Duodenal mucosa (tissue), 2 donors: ENCODE results near the gene GRIK4.

Source experiments
- H3K27ac ChIP-seq: one replicate; pipeline ENCODE4 v1.7.0; 2013; ENCODE audit warnings: low read depth, low read length
- H3K27me3 ChIP-seq, 2 donors: one replicate each; pipeline ENCODE4 v1.7.0; 2013; ENCODE audit warnings: low read length in 2 of 2, control low read depth in 1 of 2; ENCODE audit not compliant: insufficient read depth in 2 of 2, control insufficient read depth in 1 of 2
- H3K36me3 ChIP-seq, 2 donors: one replicate each; pipeline ENCODE4 v1.7.0; 2013; ENCODE audit warnings: low read length in 2 of 2, control low read depth in 1 of 2; ENCODE audit not compliant: insufficient read depth in 2 of 2, control insufficient read depth in 1 of 2
- H3K4me1 ChIP-seq, 2 donors: one replicate each; pipeline ENCODE4 v1.7.0; 2013; ENCODE audit warnings: low read length in 2 of 2, control low read depth in 1 of 2; ENCODE audit not compliant: insufficient read depth in 2 of 2, control insufficient read depth in 1 of 2
- H3K4me3 ChIP-seq, 2 donors: one replicate each; pipeline ENCODE4 v1.7.0; 2013; ENCODE audit warnings: low read length in 2 of 2, low read depth in 1 of 2
- H3K9ac ChIP-seq, 2 donors: one replicate each; pipeline ENCODE4 v1.7.0; 2013; ENCODE audit warnings: low read length in 2 of 2, low read depth in 1 of 2
- H3K9me3 ChIP-seq, 2 donors: one replicate each; pipeline ENCODE4 v1.7.0; 2013; ENCODE audit warnings: low read length in 2 of 2, control low read depth in 1 of 2; ENCODE audit not compliant: control insufficient read depth in 1 of 2

Gene GRIK4

GRCh38 chr11:120524536-120525085, 13.1 kb downstream of the GRIK4 start:
- peaks cover 8 to 14% of the 10 kb centered on the region in 2 donors for H3K4me1 ChIP-seq
- no peaks in the 10 kb centered on the region for H3K9me3 ChIP-seq
- no peak overlapping the region for H3K4me3 ChIP-seq
- no peaks in the 10 kb centered on the region for H3K36me3 ChIP-seq
- no peak overlapping the region for H3K9ac ChIP-seq
- peaks cover 26 to 28% of the 10 kb centered on the region in 2 donors for H3K27me3 ChIP-seq
- H3K27ac ChIP-seq = no peak overlapping the region

GRCh38 chr11:120525261-120526171, 14.0 kb downstream of the GRIK4 start:
- Histone ChIP-seq H3K4me1 (peaks cover 8 to 14% of the 10 kb centered on the region in 2 donors), H3K9me3 (no peaks in the 10 kb centered on the region), H3K4me3 (no peak overlapping the region), H3K36me3 (no peaks in the 10 kb centered on the region), H3K27ac (no peak overlapping the region), H3K9ac (no peak overlapping the region), H3K27me3 (peaks cover 28 to 33% of the 10 kb centered on the region in 2 donors)

GRCh38 chr11:120526241-120526640, 14.7 kb downstream of the GRIK4 start:
- Histone ChIP-seq H3K4me3 (no peak overlapping the region), H3K4me1 (peaks cover 8 to 14% of the 10 kb centered on the region in 2 donors), H3K9ac (no peak overlapping the region), H3K27me3 (peaks cover 28 to 33% of the 10 kb centered on the region in 2 donors), H3K27ac (no peak overlapping the region), H3K36me3 (no peaks in the 10 kb centered on the region), H3K9me3 (no peaks in the 10 kb centered on the region)

GRCh38 chr11:120527111-120527761, 15.7 kb downstream of the GRIK4 start:
- Histone ChIP-seq H3K27ac (no peak overlapping the region), H3K9ac (no peak overlapping the region), H3K36me3 (no peaks in the 10 kb centered on the region), H3K4me3 (no peak overlapping the region), H3K9me3 (no peaks in the 10 kb centered on the region), H3K27me3 (peaks cover 28 to 33% of the 10 kb centered on the region in 2 donors), H3K4me1 (peaks cover 8 to 19% of the 10 kb centered on the region in 2 donors)

- peaks cover 16 to 26% of the 10 kb centered on the region in 2 donors for H3K27me3 ChIP-seq
- H3K4me3 ChIP-seq = no peak overlapping the region
These were observed 17.2 kb downstream of the GRIK4 start for GRCh38 chr11:120528749-120529148.

GRCh38 chr11:120529214-120529613, 17.7 kb downstream of the GRIK4 start:
- H3K36me3 ChIP-seq = no peaks in the 10 kb centered on the region
- peaks cover 3 to 15% of the 10 kb centered on the region in 2 donors for H3K4me1 ChIP-seq
- H3K27me3 ChIP-seq = peaks cover 13 to 26% of the 10 kb centered on the region in 2 donors
- no peak overlapping the region for H3K9ac ChIP-seq
- H3K4me3 ChIP-seq = no peak overlapping the region
- H3K27ac ChIP-seq = no peak overlapping the region
- H3K9me3 ChIP-seq = no peaks in the 10 kb centered on the region

More at GRCh38 chr11:120528749-120529148, 17.2 kb downstream of the GRIK4 start:
- Histone ChIP-seq H3K9me3 (no peaks in the 10 kb centered on the region), H3K9ac (no peak overlapping the region), H3K4me1 (peaks cover 3 to 15% of the 10 kb centered on the region in 2 donors), H3K36me3 (no peaks in the 10 kb centered on the region), H3K27ac (no peak overlapping the region)

GRCh38 chr11:120529911-120530310, 18.4 kb downstream of the GRIK4 start:
- Histone ChIP-seq H3K4me1 (peaks cover 3 to 15% of the 10 kb centered on the region in 2 donors), H3K4me3 (no peak overlapping the region), H3K9me3 (no peaks in the 10 kb centered on the region), H3K27ac (no peak overlapping the region), H3K27me3 (peaks cover 8 to 24% of the 10 kb centered on the region in 2 donors), H3K9ac (no peak overlapping the region), H3K36me3 (no peaks in the 10 kb centered on the region)

- Histone ChIP-seq H3K36me3 (no peaks in the 10 kb centered on the region), H3K4me1 (peaks cover 0 to 5% of the 10 kb centered on the region in 2 donors), H3K4me3 (no peak overlapping the region), H3K9me3 (no peaks in the 10 kb centered on the region), H3K9ac (no peak overlapping the region), H3K27me3 (peaks cover 3 to 11% of the 10 kb centered on the region in 2 donors), H3K27ac (no peak overlapping the region)
These were observed 20.7 kb downstream of the GRIK4 start for GRCh38 chr11:120532082-120532831.

GRCh38 chr11:120532832-120533196, 21.3 kb downstream of the GRIK4 start:
- peaks cover 0 to 6% of the 10 kb centered on the region in 2 donors for H3K27me3 ChIP-seq
- H3K4me1 ChIP-seq = peaks cover 0 to 5% of the 10 kb centered on the region in 2 donors

More at GRCh38 chr11:120532832-120533196, 21.3 kb downstream of the GRIK4 start:
- Histone ChIP-seq H3K27ac (no peak overlapping the region), H3K4me3 (no peak overlapping the region), H3K36me3 (no peaks in the 10 kb centered on the region), H3K9ac (no peak overlapping the region), H3K9me3 (no peaks in the 10 kb centered on the region)
